CD4-positive, CD25-positive, alpha-beta regulatory T cell (primary cell): Measurements from ENCODE around the gene ABI3. TPM values are rescaled to one million over a fixed set of nuclear protein-coding genes. Genes with fewer than 3 reads are reported as not detected.

ENCODE experiments used
- ATAC-seq, 2 donors: fragments of 150-1000 bp; cut with Tn5 transposase; one replicate each; pipeline ENCODE4 v1.10.0; 2021; ENCODE audit warnings: low read depth in 2 of 2, moderate number of reproducible peaks in 2 of 2, moderate library complexity in 1 of 2
- DNase-seq, 3 donors: peaks; one replicate each; pipeline versions ENCODE4 v3.0.0 to v3.0.0-alpha.2; 2012 to 2022; ENCODE audit warnings: mixed read lengths in 1 of 3
- H3K27ac ChIP-seq: one replicate; pipeline ENCODE4 v1.7.0; 2013; ENCODE audit warnings: mild to moderate bottlenecking, low read length; ENCODE audit not compliant: insufficient read depth, poor library complexity, severe bottlenecking
- H3K27me3 ChIP-seq: one replicate; pipeline ENCODE4 v1.7.0; 2013; ENCODE audit warnings: low read length; ENCODE audit not compliant: control insufficient read depth, insufficient read depth
- H3K36me3 ChIP-seq: one replicate; pipeline ENCODE4 v1.7.0; 2013; ENCODE audit warnings: mild to moderate bottlenecking, low read length, moderate library complexity; ENCODE audit not compliant: control insufficient read depth, insufficient read depth
- H3K4me1 ChIP-seq: 2 replicates; pipeline ENCODE4 v1.7.0; 2013; ENCODE audit warnings: mild to moderate bottlenecking, low read length; ENCODE audit not compliant: insufficient read depth, control insufficient read depth, poor library complexity, severe bottlenecking
- H3K4me3 ChIP-seq: one replicate; pipeline ENCODE4 v1.7.0; 2013; ENCODE audit warnings: low read depth, mild to moderate bottlenecking, low read length, moderate library complexity
- H3K9me3 ChIP-seq, 2 experiments: 1 replicate in 1 of 2; 2 replicates in 1 of 2; pipeline ENCODE4 v1.7.0; 2013; ENCODE audit warnings: low read length in 2 of 2, mild to moderate bottlenecking in 1 of 2, moderate library complexity in 1 of 2; ENCODE audit not compliant: control insufficient read depth in 2 of 2
- H3K27ac Mint-ChIP-seq, 3 donors: one replicate each; pipeline ENCODE4 v1.8.0; 2020 to 2022; ENCODE audit warnings: mild to moderate bottlenecking in 3 of 3, mixed read lengths in 3 of 3, moderate library complexity in 2 of 3
- H3K27me3 Mint-ChIP-seq: one replicate; pipeline ENCODE4 v1.8.0; 2022; ENCODE audit warnings: mild to moderate bottlenecking, mixed read lengths
- H3K36me3 Mint-ChIP-seq: one replicate; pipeline ENCODE4 v1.8.0; 2020; ENCODE audit warnings: mixed read lengths
- H3K4me1 Mint-ChIP-seq, 4 donors: one replicate each; pipeline ENCODE4 v1.8.0; 2020 to 2022; ENCODE audit warnings: mixed read lengths in 4 of 4, mild to moderate bottlenecking in 1 of 4
- H3K4me3 Mint-ChIP-seq, 4 donors: one replicate each; pipeline ENCODE4 v1.8.0; 2020 to 2022; ENCODE audit warnings: mild to moderate bottlenecking in 4 of 4, mixed read lengths in 4 of 4, moderate library complexity in 3 of 4
- H3K9me3 Mint-ChIP-seq, 7 donors: one replicate each; pipeline ENCODE4 v1.8.0; 2020 to 2022; ENCODE audit warnings: mixed read lengths in 7 of 7, mild to moderate bottlenecking in 3 of 7, moderate library complexity in 2 of 7
- polyA plus RNA-seq, 4 donors: library from polyadenylated mRNA; unstranded; fragments of 300-500 nt; fragmentation: Illumina TruSeq; gene quantifications; one replicate each; pipeline ENCODE4 v1.2.3, GENCODE V29; 2021
- total RNA-seq: library from RNA; stranded (reverse); gene quantifications from one replicate; pipeline ENCODE4 v1.2.3, GENCODE V29; 2022

The ABI3 gene
- total and polyA plus RNA-seq, 5 donors from 2014 or later = 6.5 to 27.6 (median 15.6) TPM

GRCh38 chr17:49191409-49191916 lies 19.0 kb upstream of the ABI3 start:
- Mint-ChIP-seq H3K36me3 (no peaks in the 10 kb centered on the region), H3K27ac (peak overlapping the region; percentile 99 to 100 (median 99)), H3K4me3 (peak overlapping the region; percentile 92 to 96 (median 93)), H3K4me1 (peaks cover 12 to 41% (median 27%) of the 10 kb centered on the region in 4 donors), H3K27me3 (peaks cover 15% of the 10 kb centered on the region), H3K9me3 (peaks cover 0 to 5% (median 0%) of the 10 kb centered on the region in 7 donors)
- peak overlapping the region; percentile 92 for H3K27ac ChIP-seq
- no peaks in the 10 kb centered on the region for H3K36me3 ChIP-seq
- ATAC-seq (no peak), DNase-seq (peak in 1 of 3 donors; percentile 84)
- peak overlapping the region; percentile 85 for H3K4me3 ChIP-seq
- H3K9me3 ChIP-seq = no peaks in the 10 kb centered on the region
- H3K4me1 ChIP-seq = peaks cover 19% of the 10 kb centered on the region
- H3K27me3 ChIP-seq = no peaks in the 10 kb centered on the region

DNA sequence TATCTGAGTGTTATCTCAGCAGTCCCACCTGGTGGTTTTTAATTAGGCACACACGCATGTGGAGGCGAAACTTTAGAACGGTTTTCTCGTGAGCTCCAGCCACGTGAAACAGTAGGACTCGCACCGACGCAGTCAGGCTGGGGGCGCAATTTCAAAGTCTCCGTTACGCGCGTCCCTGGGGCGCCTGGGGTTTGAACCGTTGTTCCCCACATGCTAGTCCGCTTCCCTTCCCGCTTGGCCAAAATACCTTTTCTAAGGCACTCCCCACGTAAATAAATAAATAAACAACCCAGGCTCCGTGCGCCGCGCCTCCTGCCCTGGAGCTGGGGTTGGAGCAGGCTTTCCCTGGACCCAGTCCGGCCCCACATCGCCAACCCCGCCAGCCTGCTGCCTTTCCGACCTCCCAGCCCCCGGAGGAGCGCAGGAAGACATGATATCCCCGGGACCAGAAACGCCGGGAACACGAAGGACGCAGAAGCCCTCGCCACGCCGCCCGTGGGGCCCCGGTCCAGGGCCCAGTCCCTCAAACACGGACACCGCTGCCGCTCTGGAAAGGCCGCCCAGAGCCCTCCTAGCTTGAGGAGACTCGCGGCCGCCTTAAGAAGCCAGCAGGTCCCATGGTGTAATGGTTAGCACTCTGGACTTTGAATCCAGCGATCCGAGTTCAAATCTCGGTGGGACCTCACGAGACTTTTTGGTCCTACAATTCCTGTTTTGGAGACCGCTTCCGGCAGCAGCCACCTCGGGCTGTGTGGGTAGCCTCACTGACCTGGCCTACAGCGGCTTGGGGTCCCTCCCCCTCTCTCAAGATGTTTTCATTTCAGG lies 18.4 kb upstream of the ABI3 start:
- no peaks in the 10 kb centered on the region for H3K27me3 ChIP-seq

DNA sequence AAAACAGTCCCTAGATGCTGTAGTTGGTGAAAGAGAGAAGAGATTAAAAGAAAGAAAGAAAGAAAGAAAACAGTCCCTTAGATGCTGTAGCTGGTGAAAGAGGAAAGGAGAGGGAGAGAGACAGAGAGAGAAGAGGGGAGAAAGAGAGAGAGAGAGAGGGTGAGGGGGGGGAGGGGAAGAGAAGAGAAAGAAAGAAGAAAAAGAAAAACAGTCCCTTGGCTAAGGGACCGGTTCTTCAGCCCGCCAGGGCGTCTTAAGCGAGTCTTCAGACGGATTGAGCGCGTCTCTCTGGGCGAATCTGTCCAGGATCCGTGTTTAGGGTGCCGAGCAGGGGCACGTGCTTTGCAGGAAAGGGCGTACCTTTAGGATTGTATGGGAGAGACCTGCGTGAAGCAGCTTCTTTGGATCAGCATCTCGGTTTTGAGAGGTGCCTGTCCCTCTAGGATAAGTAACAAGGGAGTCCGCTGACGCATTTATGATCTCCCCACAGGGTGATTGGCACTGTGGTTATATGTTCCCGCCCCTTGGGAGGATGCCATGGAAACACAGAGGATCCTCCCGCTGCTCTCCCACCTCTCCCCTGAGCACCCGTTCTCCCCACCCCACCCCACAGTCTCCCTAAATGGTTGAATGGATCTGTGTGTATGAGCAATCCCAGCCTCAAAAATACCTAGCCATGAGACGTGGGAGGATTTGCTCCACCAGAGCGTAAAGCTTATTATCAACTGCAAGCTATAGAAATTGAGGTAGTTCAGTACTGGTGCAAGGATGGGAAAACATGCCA lies 16.8 kb upstream of the ABI3 start:
- DNase-seq (peak in 2 of 3 donors; percentile 14 to 39), ATAC-seq (no peak)
- Mint-ChIP-seq H3K27me3 (peaks cover 15% of the 10 kb centered on the region), H3K27ac (peak overlapping the region; percentile 99 to 100 (median 99)), H3K36me3 (no peaks in the 10 kb centered on the region), H3K9me3 (peaks cover 0 to 5% (median 0%) of the 10 kb centered on the region in 7 donors), H3K4me1 (peaks cover 12 to 41% (median 27%) of the 10 kb centered on the region in 4 donors), H3K4me3 (peak overlapping the region; percentile 92 to 96 (median 93))
- Histone ChIP-seq H3K36me3 (no peaks in the 10 kb centered on the region), H3K4me1 (peaks cover 19% of the 10 kb centered on the region), H3K27ac (peak overlapping the region; percentile 92), H3K4me3 (peak overlapping the region; percentile 85), H3K9me3 (no peaks in the 10 kb centered on the region), H3K27me3 (no peaks in the 10 kb centered on the region)

More for the DNA sequence above, 18.4 kb upstream of the ABI3 start:
- DNase-seq (peak; percentile 79 to 93 (median 90)), ATAC-seq (peak; percentile 42 to 50)
- peaks cover 0 to 5% (median 0%) of the 10 kb centered on the region in 7 donors for H3K9me3 Mint-ChIP-seq
- H3K27ac Mint-ChIP-seq = peak overlapping the region; percentile 99 to 100 (median 99)
- peaks cover 12 to 41% (median 27%) of the 10 kb centered on the region in 4 donors for H3K4me1 Mint-ChIP-seq
- H3K4me3 Mint-ChIP-seq = peak overlapping the region; percentile 92 to 96 (median 93)
- peak overlapping the region; percentile 85 for H3K4me3 ChIP-seq
- no peaks in the 10 kb centered on the region for H3K36me3 ChIP-seq
- H3K27ac ChIP-seq = peak overlapping the region; percentile 92
- peaks cover 19% of the 10 kb centered on the region for H3K4me1 ChIP-seq
- peaks cover 15% of the 10 kb centered on the region for H3K27me3 Mint-ChIP-seq
- no peaks in the 10 kb centered on the region for H3K36me3 Mint-ChIP-seq
- no peaks in the 10 kb centered on the region for H3K9me3 ChIP-seq

- H3K9me3 Mint-ChIP-seq = peaks cover 0 to 5% (median 0%) of the 10 kb centered on the region in 7 donors
- peaks cover 12 to 41% (median 27%) of the 10 kb centered on the region in 4 donors for H3K4me1 Mint-ChIP-seq
Measured at GRCh38 chr17:49194297-49194607, 16.3 kb upstream of the ABI3 start.

GRCh38 chr17:49195751-49196150 lies 14.8 kb upstream of the ABI3 start:
- Histone ChIP-seq H3K27me3 (no peaks in the 10 kb centered on the region), H3K36me3 (no peaks in the 10 kb centered on the region), H3K9me3 (no peaks in the 10 kb centered on the region), H3K4me3 (peak overlapping the region; percentile 27), H3K27ac (peak overlapping the region; percentile 5), H3K4me1 (peaks cover 17% of the 10 kb centered on the region)
- peaks cover 15% of the 10 kb centered on the region for H3K27me3 Mint-ChIP-seq
- H3K4me3 Mint-ChIP-seq = peak overlapping the region in 1 of 4 donors; percentile 92
- no peaks in the 10 kb centered on the region for H3K36me3 Mint-ChIP-seq
- H3K4me1 Mint-ChIP-seq = peaks cover 12 to 37% (median 25%) of the 10 kb centered on the region in 4 donors
- no peak for ATAC-seq
- peak in 1 of 3 donors; percentile 64 for DNase-seq
- peaks cover 0 to 5% (median 0%) of the 10 kb centered on the region in 7 donors for H3K9me3 Mint-ChIP-seq
- peak overlapping the region in 2 of 3 donors; percentile 72 to 100 for H3K27ac Mint-ChIP-seq

More at GRCh38 chr17:49194297-49194607, 16.3 kb upstream of the ABI3 start:
- Histone ChIP-seq H3K4me3 (no peak overlapping the region), H3K27me3 (no peaks in the 10 kb centered on the region), H3K4me1 (peaks cover 19% of the 10 kb centered on the region), H3K36me3 (no peaks in the 10 kb centered on the region), H3K27ac (no peak overlapping the region), H3K9me3 (no peaks in the 10 kb centered on the region)
- Mint-ChIP-seq H3K4me3 (peak overlapping the region; percentile 71 to 96 (median 92)), H3K27me3 (peaks cover 15% of the 10 kb centered on the region), H3K27ac (peak overlapping the region in 2 of 3 donors; percentile 63 to 100), H3K36me3 (no peaks in the 10 kb centered on the region)
- no peak for DNase-seq
- ATAC-seq = no peak

GRCh38 chr17:49196520-49196919 lies 14.0 kb upstream of the ABI3 start:
- peaks cover 0 to 4% (median 0%) of the 10 kb centered on the region in 7 donors for H3K9me3 Mint-ChIP-seq
- DNase-seq = no peak
- H3K27ac ChIP-seq = no peak overlapping the region
- peaks cover 14% of the 10 kb centered on the region for H3K4me1 ChIP-seq
- H3K27me3 ChIP-seq = no peaks in the 10 kb centered on the region
- no peaks in the 10 kb centered on the region for H3K36me3 ChIP-seq
- H3K4me3 ChIP-seq = no peak overlapping the region
- ATAC-seq = no peak
- peaks cover 14% of the 10 kb centered on the region for H3K27me3 Mint-ChIP-seq
- peaks cover 10 to 33% (median 23%) of the 10 kb centered on the region in 4 donors for H3K4me1 Mint-ChIP-seq
- no peaks in the 10 kb centered on the region for H3K36me3 Mint-ChIP-seq
- H3K9me3 ChIP-seq = no peaks in the 10 kb centered on the region
- no peak overlapping the region for H3K27ac Mint-ChIP-seq
- H3K4me3 Mint-ChIP-seq = no peak overlapping the region

- peaks cover 7% of the 10 kb centered on the region for H3K36me3 Mint-ChIP-seq
- Histone ChIP-seq H3K27ac (no peak overlapping the region), H3K9me3 (no peaks in the 10 kb centered on the region), H3K4me1 (peaks cover 8% of the 10 kb centered on the region), H3K36me3 (no peaks in the 10 kb centered on the region), H3K4me3 (no peak overlapping the region), H3K27me3 (no peaks in the 10 kb centered on the region)
- no peaks in the 10 kb centered on the region for H3K9me3 Mint-ChIP-seq
- peaks cover 4% of the 10 kb centered on the region for H3K27me3 Mint-ChIP-seq
- no peak overlapping the region for H3K27ac Mint-ChIP-seq
- no peak for ATAC-seq
- DNase-seq = no peak
- peak overlapping the region in 1 of 4 donors; percentile 22 for H3K4me3 Mint-ChIP-seq
- H3K4me1 Mint-ChIP-seq = peaks cover 7 to 25% (median 16%) of the 10 kb centered on the region in 4 donors
Measured at GRCh38 chr17:49197346-49197998, 13.0 kb upstream of the ABI3 start.
